D721Med (cell line): ENCODE results near the gene ZNF761.
"Not testable (repeated sequence)": the region's sequence is repeated elsewhere in the genome, so short reads cannot be mapped to it uniquely, and the experiment has no call there.

Experiments used
- DNase-seq: peaks from one replicate; pipeline ENCODE4 v3.0.0; 2011; ENCODE audit warnings: low spot score; ENCODE audit not compliant: insufficient read length
- FAIRE-seq: peaks from 2 replicates; lab custom pipeline; 2011; peaks lifted over from hg19 to GRCh38; lab: Jason Lieb, UNC
- CTCF ChIP-seq: IDR thresholded peaks from 2 replicates; pipeline ENCODE4 v1.5.1; 2012; ENCODE audit warnings: mild to moderate bottlenecking, control low read depth; ENCODE audit not compliant: insufficient read depth; ENCODE audit errors: missing control alignments

Gene ZNF761

GRCh38 chr19:53463263-53463662 lies 31.5 kb downstream of the ZNF761 start:
- no peak for DNase-seq
- TF ChIP-seq CTCF = no peak
- FAIRE-seq = no peak

GRCh38 chr19:53466726-53467484 lies 35.1 kb downstream of the ZNF761 start:
- no peak for FAIRE-seq
- DNase-seq = no peak

GRCh38 chr19:53467485-53468262 lies 35.9 kb downstream of the ZNF761 start, which contains the start of gene ZNF813:
Gene ZNF813 (plus strand): TSS chr19:53467733. CDS start chr19:53483823, 16,090 bp downstream.
- DNase-seq = peak; percentile 78
- no peak for FAIRE-seq
- TF ChIP-seq CTCF = no peak

More at GRCh38 chr19:53466726-53467484, 35.1 kb downstream of the ZNF761 start:
- no peak for TF ChIP-seq CTCF

- DNase-seq, FAIRE-seq: not testable (repeated sequence)
Measured at GRCh38 chr19:53468628-53469027, 36.8 kb downstream of the ZNF761 start.

- TF ChIP-seq CTCF = no peak
- DNase-seq = no peak
- no peak for FAIRE-seq
Measured at GRCh38 chr19:53471916-53472315, 40.1 kb downstream of the ZNF761 start.

- not testable (repeated sequence) for DNase-seq, FAIRE-seq
Measured at GRCh38 chr19:53474832-53475231, 43.0 kb downstream of the ZNF761 start.

GRCh38 chr19:53475470-53475869 lies 43.7 kb downstream of the ZNF761 start:
- DNase-seq, FAIRE-seq: not testable (repeated sequence)

GRCh38 chr19:53483751-53484150 lies 52.0 kb downstream of the ZNF761 start:
- FAIRE-seq, DNase-seq: not testable (repeated sequence)

GRCh38 chr19:53485046-53486004 lies 53.5 kb downstream of the ZNF761 start:
- FAIRE-seq (no peak), DNase-seq (no peak)
- no peak for TF ChIP-seq CTCF
